HL-60 (cell line): ENCODE results near the gene TEX101.

ENCODE experiments used
- DNase-seq, 2 experiments: peaks; one replicate each; pipeline ENCODE4 v3.0.0-alpha.2; 2010 to 2020; ENCODE audit warnings: low read depth in 1 of 2, low spot score in 1 of 2
- H3K27ac ChIP-seq: fragments of 250-450 bp; sonication (Bioruptor Pico); replicated peaks from 2 replicates; pipeline ENCODE4 v1.5.1; 2020; ENCODE audit warnings: mild to moderate bottlenecking, moderate library complexity
- H3K27me3 ChIP-seq: fragments of 250-450 bp; sonication (Bioruptor Pico); 2 replicates; pipeline ENCODE4 v1.5.1; 2021; ENCODE audit warnings: mild to moderate bottlenecking, moderate library complexity; ENCODE audit not compliant: insufficient read depth, poor library complexity, severe bottlenecking
- H3K4me3 ChIP-seq: replicated peaks from 2 replicates; pipeline ENCODE4 v1.5.1; 2011; ENCODE audit warnings: mild to moderate bottlenecking, control low read depth, low read length; ENCODE audit not compliant: insufficient read depth
- GABPA ChIP-seq: IDR thresholded peaks from 2 replicates; pipeline ENCODE4 v1.6.1; 2012; ENCODE audit warnings: low read depth
- POLR2AphosphoS5 ChIP-seq: IDR thresholded peaks from 2 replicates; pipeline ENCODE4 v1.6.1; 2012; ENCODE audit warnings: low read depth
- SPI1 ChIP-seq: IDR thresholded peaks from 2 replicates; pipeline ENCODE4 v1.6.1; 2012; ENCODE audit warnings: low read depth, mild to moderate bottlenecking, borderline replicate concordance
- TF ChIP-seq, protein P1 (sequence below): IDR thresholded peaks from one replicate; pipeline ENCODE4 v1.5.1; 2011; ENCODE audit warnings: low read length, control low read depth, inconsistent platforms; ENCODE audit not compliant: insufficient read depth
- TF ChIP-seq, protein P2 (sequence below): IDR thresholded peaks from 2 replicates; pipeline ENCODE4 v1.6.1; 2012; ENCODE audit warnings: low read depth; ENCODE audit not compliant: insufficient replicate concordance

The TEX101 gene

DNA sequence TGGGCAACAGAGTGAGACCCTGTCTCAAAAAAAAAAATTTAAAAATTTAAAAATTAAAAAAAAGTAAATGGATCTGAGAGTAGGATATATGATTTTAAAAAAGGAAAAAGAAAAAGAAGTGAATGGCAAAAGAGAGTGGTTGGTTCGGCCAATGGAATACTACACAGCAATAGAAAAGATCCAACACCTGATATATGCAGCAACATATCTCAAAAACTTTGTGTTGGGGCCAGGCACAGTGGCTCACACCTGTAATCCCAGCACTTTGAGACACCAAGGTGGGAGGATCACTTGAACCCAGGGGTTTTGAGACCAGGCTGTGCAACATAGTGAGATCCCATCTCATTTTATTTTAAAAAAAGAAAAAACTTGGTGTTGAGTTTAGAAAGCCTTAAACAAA is 52.1 kb downstream of the TEX101 start:
- Histone ChIP-seq H3K27ac (no peak overlapping the region), H3K4me3 (no peak overlapping the region), H3K27me3 (peaks cover 9% of the 10 kb centered on the region)
- DNase-seq: no peak
- TF ChIP-seq GABPA (no peak), SPI1 (no peak), POLR2AphosphoS5 (no peak)
- TF ChIP-seq, protein P1, sequence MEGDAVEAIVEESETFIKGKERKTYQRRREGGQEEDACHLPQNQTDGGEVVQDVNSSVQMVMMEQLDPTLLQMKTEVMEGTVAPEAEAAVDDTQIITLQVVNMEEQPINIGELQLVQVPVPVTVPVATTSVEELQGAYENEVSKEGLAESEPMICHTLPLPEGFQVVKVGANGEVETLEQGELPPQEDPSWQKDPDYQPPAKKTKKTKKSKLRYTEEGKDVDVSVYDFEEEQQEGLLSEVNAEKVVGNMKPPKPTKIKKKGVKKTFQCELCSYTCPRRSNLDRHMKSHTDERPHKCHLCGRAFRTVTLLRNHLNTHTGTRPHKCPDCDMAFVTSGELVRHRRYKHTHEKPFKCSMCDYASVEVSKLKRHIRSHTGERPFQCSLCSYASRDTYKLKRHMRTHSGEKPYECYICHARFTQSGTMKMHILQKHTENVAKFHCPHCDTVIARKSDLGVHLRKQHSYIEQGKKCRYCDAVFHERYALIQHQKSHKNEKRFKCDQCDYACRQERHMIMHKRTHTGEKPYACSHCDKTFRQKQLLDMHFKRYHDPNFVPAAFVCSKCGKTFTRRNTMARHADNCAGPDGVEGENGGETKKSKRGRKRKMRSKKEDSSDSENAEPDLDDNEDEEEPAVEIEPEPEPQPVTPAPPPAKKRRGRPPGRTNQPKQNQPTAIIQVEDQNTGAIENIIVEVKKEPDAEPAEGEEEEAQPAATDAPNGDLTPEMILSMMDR: no peak
- TF ChIP-seq, protein P2, sequence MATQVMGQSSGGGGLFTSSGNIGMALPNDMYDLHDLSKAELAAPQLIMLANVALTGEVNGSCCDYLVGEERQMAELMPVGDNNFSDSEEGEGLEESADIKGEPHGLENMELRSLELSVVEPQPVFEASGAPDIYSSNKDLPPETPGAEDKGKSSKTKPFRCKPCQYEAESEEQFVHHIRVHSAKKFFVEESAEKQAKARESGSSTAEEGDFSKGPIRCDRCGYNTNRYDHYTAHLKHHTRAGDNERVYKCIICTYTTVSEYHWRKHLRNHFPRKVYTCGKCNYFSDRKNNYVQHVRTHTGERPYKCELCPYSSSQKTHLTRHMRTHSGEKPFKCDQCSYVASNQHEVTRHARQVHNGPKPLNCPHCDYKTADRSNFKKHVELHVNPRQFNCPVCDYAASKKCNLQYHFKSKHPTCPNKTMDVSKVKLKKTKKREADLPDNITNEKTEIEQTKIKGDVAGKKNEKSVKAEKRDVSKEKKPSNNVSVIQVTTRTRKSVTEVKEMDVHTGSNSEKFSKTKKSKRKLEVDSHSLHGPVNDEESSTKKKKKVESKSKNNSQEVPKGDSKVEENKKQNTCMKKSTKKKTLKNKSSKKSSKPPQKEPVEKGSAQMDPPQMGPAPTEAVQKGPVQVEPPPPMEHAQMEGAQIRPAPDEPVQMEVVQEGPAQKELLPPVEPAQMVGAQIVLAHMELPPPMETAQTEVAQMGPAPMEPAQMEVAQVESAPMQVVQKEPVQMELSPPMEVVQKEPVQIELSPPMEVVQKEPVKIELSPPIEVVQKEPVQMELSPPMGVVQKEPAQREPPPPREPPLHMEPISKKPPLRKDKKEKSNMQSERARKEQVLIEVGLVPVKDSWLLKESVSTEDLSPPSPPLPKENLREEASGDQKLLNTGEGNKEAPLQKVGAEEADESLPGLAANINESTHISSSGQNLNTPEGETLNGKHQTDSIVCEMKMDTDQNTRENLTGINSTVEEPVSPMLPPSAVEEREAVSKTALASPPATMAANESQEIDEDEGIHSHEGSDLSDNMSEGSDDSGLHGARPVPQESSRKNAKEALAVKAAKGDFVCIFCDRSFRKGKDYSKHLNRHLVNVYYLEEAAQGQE: no peak

DNA sequence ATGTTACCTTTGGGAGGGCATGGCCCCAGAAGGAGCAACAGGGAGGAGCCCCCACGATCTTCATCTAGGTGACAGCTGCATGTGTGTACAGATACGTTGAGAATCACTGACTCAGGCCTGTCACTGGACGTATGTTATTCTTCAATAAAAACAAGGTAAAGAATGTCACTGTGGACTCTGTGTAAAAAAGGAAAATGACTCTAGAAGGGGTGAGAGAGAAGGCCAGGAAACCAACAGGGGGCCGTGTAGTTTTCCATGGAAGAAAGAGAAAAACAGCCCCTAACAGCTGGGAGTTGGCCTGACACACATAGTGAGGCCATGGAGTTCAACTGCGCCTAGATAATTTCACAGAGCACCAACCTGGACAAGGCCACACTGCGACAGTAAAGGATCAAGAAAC is 52.6 kb downstream of the TEX101 start:
- TF ChIP-seq, protein P2: no peak
- TF ChIP-seq GABPA: no peak
- TF ChIP-seq SPI1: no peak
- TF ChIP-seq, protein P1: no peak
- no peak for TF ChIP-seq POLR2AphosphoS5
- H3K4me3 ChIP-seq: no peak overlapping the region
- DNase-seq: no peak
- peaks cover 6% of the 10 kb centered on the region for H3K27me3 ChIP-seq
- no peak overlapping the region for H3K27ac ChIP-seq

DNA sequence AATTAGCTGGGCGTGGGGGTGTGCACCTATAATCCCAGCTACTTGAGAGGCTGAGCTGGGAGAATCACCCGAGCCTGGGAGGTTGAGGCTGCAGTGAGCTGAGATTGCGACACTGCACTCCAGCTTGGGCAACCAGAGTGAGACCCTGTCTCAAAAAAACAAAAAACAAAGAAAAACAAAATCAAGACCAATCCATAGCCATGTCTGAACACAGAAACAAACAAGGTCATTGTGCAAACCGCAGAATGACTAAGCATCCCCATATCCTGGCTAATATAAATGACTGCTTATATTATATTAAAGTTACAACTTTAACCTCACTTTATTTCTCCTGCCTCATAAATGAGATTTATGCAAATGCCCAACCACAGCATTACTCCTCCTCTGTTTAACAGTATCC is 53.0 kb downstream of the TEX101 start:
- no peak for TF ChIP-seq GABPA
- TF ChIP-seq SPI1: no peak
- TF ChIP-seq, protein P1: no peak
- TF ChIP-seq, protein P2: no peak
- no peak for TF ChIP-seq POLR2AphosphoS5
- no peak overlapping the region for H3K4me3 ChIP-seq
- no peak for DNase-seq
- H3K27ac ChIP-seq: no peak overlapping the region
- peaks cover 6% of the 10 kb centered on the region for H3K27me3 ChIP-seq
